HepG2 (cell line): ENCODE data around the gene SLC16A5. TPM values are rescaled to one million over a fixed set of nuclear protein-coding genes. Genes with fewer than 3 reads are reported as not detected.

Experiments
- BCL3 ChIP-seq: sonication (generic); formaldehyde crosslinking; IDR thresholded peaks from 2 replicates; pipeline ENCODE4 v1.5.1; 2020; ENCODE audit warnings: mild to moderate bottlenecking, missing genetic modification reagents, moderate library complexity
- FOXA1 ChIP-seq, 2 experiments: fragments of 450-650 bp in 1 of 2; sonication (generic) in 1 of 2; formaldehyde crosslinking in 1 of 2; IDR thresholded peaks; 2 replicates each; pipeline versions ENCODE4 v1.4.0 to v1.6.1; 2016 to 2020; ENCODE audit warnings: missing genetic modification reagents in 1 of 2
- HCFC1 ChIP-seq: fragments of 150-350 bp; IDR thresholded peaks from 2 replicates; pipeline ENCODE4 v1.6.1; 2014; ENCODE audit warnings: low read depth, low read length
- ISX ChIP-seq: sonication (generic); formaldehyde crosslinking; conservative IDR thresholded peaks from 2 replicates; pipeline ENCODE4 v1.5.0; 2020; ENCODE audit warnings: missing genetic modification reagents
- KLF15 ChIP-seq: sonication (generic); formaldehyde crosslinking; IDR thresholded peaks from 2 replicates; pipeline ENCODE4 v1.8.1; 2023; ENCODE audit warnings: borderline replicate concordance, mild to moderate bottlenecking, inconsistent platforms, missing genetic modification reagents, mixed read lengths
- NFIC ChIP-seq: IDR thresholded peaks from 2 replicates; pipeline ENCODE4 v1.6.1; 2012; ENCODE audit warnings: mild to moderate bottlenecking, low read length, inconsistent platforms
- PITX1 ChIP-seq: sonication (generic); formaldehyde crosslinking; IDR thresholded peaks from 2 replicates; pipeline ENCODE4 v1.5.1; 2020; ENCODE audit warnings: mild to moderate bottlenecking, missing genetic modification reagents
- RELA ChIP-seq: sonication (generic); formaldehyde crosslinking; IDR thresholded peaks from 2 replicates; pipeline ENCODE4 v1.4.0; 2020; ENCODE audit warnings: missing genetic modification reagents
- RORA ChIP-seq: sonication (generic); formaldehyde crosslinking; IDR thresholded peaks from 2 replicates; pipeline ENCODE4 v1.5.0; 2020; ENCODE audit warnings: mild to moderate bottlenecking, missing genetic modification reagents, moderate library complexity
- SCMH1 ChIP-seq: sonication (generic); formaldehyde crosslinking; IDR thresholded peaks from 2 replicates; pipeline ENCODE4 v1.9.0; 2021; ENCODE audit warnings: missing genetic modification reagents, mild to moderate bottlenecking, borderline replicate concordance
- ZFP36L2 ChIP-seq: sonication (generic); formaldehyde crosslinking; IDR thresholded peaks from 2 replicates; pipeline ENCODE4 v1.4.0; 2020; ENCODE audit warnings: missing genetic modification reagents
- ZNF296 ChIP-seq: sonication (generic); formaldehyde crosslinking; conservative IDR thresholded peaks from 2 replicates; pipeline ENCODE4 v1.5.0; 2020; ENCODE audit warnings: mild to moderate bottlenecking, missing genetic modification reagents
- ZNF605 ChIP-seq: sonication (generic); formaldehyde crosslinking; IDR thresholded peaks from 2 replicates; pipeline ENCODE4 v1.8.0; 2022; ENCODE audit warnings: mild to moderate bottlenecking, missing genetic modification reagents
- ZNF713 ChIP-seq: sonication (generic); formaldehyde crosslinking; IDR thresholded peaks from 2 replicates; pipeline ENCODE4 v1.4.0; 2020; ENCODE audit warnings: mild to moderate bottlenecking, missing genetic modification reagents
- ZNF780A ChIP-seq: sonication (generic); formaldehyde crosslinking; IDR thresholded peaks from 2 replicates; pipeline ENCODE4 v1.8.0; 2022; ENCODE audit warnings: mild to moderate bottlenecking, missing genetic modification reagents, moderate library complexity
- ZSCAN22 ChIP-seq: sonication (generic); formaldehyde crosslinking; IDR thresholded peaks from 2 replicates; pipeline ENCODE4 v1.4.0; 2020; ENCODE audit warnings: mild to moderate bottlenecking, missing genetic modification reagents
- polyA plus RNA-seq, 8 experiments: library from polyadenylated mRNA; depleted of rRNA in 3 of 8; stranded (reverse) in 7 of 8; unstranded in 1 of 8; fragments of >200 nt; fragmentation: Illumina TruSeq in 4 of 8; extraction: Trizol in 4 of 8; gene quantifications; 2 replicates each; pipeline versions ENCODE4 v1.2.1 to v1.2.3, GENCODE V29; 2011 to 2016; ENCODE audit warnings: low read depth in 4 of 8, missing spikeins in 1 of 8, mixed read lengths in 1 of 8; ENCODE audit not compliant: insufficient read depth in 1 of 8
- total RNA-seq, 5 experiments: library from RNA; depleted of rRNA; stranded (reverse); fragments of >200 nt; fragmentation: Illumina TruSeq; extraction: Trizol; gene quantifications; 2 replicates each; pipeline ENCODE4 v1.2.3, GENCODE V29; 2016; ENCODE audit warnings: low read depth in 1 of 5
- TF ChIP-seq, protein P1 (sequence below): fragments of 450-650 bp; IDR thresholded peaks from 2 replicates; pipeline ENCODE4 v1.6.1; 2017; ENCODE audit warnings: mild to moderate bottlenecking
- TF ChIP-seq, protein P2 (sequence below): IDR thresholded peaks from 2 replicates; pipeline ENCODE4 v1.6.1; 2016; ENCODE audit warnings: mild to moderate bottlenecking, missing biosample characterization, missing genetic modification reagents
- TF ChIP-seq, protein P3 (sequence below): fragments of 450-650 bp; IDR thresholded peaks from 2 replicates; pipeline ENCODE4 v1.6.1; 2016
- TF ChIP-seq, protein P4 (sequence below): sonication (generic); formaldehyde crosslinking; IDR thresholded peaks from 2 replicates; pipeline ENCODE4 v1.8.1; 2023; ENCODE audit warnings: mild to moderate bottlenecking, missing genetic modification reagents, borderline replicate concordance
- TF ChIP-seq, protein P5 (sequence below): sonication (generic); formaldehyde crosslinking; IDR thresholded peaks from 2 replicates; pipeline ENCODE4 v1.9.0; 2022; ENCODE audit warnings: low read depth, missing genetic modification reagents

The SLC16A5 gene
- total and polyA plus RNA-seq, 2 of the 13 experiments (the other 11 are each of a cell fraction or from before 2014, with no cell fraction given): 0.69 to 5.6 TPM

DNA sequence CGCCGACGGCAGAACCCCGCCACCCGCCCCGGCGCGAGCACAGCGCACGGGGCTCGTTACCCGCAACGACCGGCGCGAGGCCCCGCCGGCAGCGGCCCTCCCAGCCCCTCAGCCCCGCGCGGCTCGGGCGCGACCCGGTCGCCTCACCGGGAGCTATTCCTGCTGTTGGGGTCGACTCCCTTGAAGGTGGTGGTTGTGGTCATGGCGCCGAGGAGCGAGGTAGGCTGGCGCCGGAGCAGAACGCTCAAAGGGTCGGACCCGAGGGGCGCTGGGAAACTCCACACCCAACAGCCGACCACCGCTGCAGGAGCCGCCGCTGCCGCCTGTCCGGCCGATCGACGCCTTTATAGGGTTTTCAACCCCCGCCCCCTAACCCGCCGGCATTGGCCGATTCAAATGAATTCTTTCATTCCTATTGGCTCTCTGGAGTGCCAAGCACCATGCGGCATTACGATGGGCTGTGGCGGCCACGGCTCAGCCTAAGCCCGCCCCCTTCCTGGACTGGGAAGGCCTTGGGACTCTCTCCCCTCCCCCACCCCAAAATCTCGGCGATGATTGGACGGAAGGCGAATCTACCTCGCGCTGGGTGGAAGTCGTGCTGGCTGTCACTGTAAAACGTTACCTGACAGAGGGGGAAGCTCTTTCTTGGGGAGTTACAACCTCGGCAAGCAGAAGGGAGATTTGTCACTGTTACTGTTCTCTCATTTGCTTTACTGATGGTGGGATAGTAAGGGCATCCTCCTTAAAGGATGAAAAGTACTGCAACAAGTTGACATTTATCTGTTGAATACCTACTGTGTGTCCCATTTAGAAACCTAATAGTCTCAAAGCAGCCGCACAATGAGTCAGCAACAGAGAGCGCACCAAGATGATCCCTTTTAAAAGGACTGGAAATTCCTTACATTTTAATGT lies 66.7 kb downstream of the SLC16A5 start, which contains the start of gene JPT1 (continued):
- TF ChIP-seq RELA (no peak; the same call in 1 of the 2 replicates), HCFC1 (peak; percentile 22), ISX (CRISPR knock-in tag) (no peak), ZNF713 (CRISPR knock-in tag) (no peak), BCL3 (CRISPR knock-in tag) (peak; percentile 91), KLF15 (CRISPR knock-in tag) (0 out of 2 replicates have a peak, but pooled peaks have one; percentile 10), SCMH1 (CRISPR knock-in tag) (no peak), PITX1 (CRISPR knock-in tag) (peak; percentile 55; the same call in 1 of the 2 replicates), ZNF605 (CRISPR knock-in tag) (no peak; the same call in 1 of the 2 replicates), ZNF296 (CRISPR knock-in tag) (no peak), RORA (CRISPR knock-in tag) (no peak), ZNF780A (CRISPR knock-in tag) (0 out of 2 replicates have a peak, but pooled peaks have one; percentile 20), NFIC (no peak), ZSCAN22 (no peak), FOXA1 (IDR thresholded peaks at IDR 0.05) (no peak), FOXA1 (CRISPR knock-in tag; IDR thresholded peaks at IDR 0.05) (peak; percentile 2; the same call in 1 of the 2 replicates), ZFP36L2 (CRISPR knock-in tag) (no peak)
- TF ChIP-seq, protein P1, sequence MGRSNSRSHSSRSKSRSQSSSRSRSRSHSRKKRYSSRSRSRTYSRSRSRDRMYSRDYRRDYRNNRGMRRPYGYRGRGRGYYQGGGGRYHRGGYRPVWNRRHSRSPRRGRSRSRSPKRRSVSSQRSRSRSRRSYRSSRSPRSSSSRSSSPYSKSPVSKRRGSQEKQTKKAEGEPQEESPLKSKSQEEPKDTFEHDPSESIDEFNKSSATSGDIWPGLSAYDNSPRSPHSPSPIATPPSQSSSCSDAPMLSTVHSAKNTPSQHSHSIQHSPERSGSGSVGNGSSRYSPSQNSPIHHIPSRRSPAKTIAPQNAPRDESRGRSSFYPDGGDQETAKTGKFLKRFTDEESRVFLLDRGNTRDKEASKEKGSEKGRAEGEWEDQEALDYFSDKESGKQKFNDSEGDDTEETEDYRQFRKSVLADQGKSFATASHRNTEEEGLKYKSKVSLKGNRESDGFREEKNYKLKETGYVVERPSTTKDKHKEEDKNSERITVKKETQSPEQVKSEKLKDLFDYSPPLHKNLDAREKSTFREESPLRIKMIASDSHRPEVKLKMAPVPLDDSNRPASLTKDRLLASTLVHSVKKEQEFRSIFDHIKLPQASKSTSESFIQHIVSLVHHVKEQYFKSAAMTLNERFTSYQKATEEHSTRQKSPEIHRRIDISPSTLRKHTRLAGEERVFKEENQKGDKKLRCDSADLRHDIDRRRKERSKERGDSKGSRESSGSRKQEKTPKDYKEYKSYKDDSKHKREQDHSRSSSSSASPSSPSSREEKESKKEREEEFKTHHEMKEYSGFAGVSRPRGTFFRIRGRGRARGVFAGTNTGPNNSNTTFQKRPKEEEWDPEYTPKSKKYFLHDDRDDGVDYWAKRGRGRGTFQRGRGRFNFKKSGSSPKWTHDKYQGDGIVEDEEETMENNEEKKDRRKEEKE: no peak
- TF ChIP-seq, protein P2, sequence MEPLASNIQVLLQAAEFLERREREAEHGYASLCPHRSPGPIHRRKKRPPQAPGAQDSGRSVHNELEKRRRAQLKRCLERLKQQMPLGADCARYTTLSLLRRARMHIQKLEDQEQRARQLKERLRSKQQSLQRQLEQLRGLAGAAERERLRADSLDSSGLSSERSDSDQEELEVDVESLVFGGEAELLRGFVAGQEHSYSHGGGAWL (CRISPR knock-in tag): peak; percentile 85
- TF ChIP-seq, protein P3, sequence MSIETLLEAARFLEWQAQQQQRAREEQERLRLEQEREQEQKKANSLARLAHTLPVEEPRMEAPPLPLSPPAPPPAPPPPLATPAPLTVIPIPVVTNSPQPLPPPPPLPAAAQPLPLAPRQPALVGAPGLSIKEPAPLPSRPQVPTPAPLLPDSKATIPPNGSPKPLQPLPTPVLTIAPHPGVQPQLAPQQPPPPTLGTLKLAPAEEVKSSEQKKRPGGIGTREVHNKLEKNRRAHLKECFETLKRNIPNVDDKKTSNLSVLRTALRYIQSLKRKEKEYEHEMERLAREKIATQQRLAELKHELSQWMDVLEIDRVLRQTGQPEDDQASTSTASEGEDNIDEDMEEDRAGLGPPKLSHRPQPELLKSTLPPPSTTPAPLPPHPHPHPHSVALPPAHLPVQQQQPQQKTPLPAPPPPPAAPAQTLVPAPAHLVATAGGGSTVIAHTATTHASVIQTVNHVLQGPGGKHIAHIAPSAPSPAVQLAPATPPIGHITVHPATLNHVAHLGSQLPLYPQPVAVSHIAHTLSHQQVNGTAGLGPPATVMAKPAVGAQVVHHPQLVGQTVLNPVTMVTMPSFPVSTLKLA: peak; percentile 61; the same call in 1 of the 2 replicates
- TF ChIP-seq, protein P4, sequence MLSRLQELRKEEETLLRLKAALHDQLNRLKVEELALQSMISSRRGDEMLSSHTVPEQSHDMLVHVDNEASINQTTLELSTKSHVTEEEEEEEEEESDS (CRISPR knock-in tag): no peak
- TF ChIP-seq, protein P5, sequence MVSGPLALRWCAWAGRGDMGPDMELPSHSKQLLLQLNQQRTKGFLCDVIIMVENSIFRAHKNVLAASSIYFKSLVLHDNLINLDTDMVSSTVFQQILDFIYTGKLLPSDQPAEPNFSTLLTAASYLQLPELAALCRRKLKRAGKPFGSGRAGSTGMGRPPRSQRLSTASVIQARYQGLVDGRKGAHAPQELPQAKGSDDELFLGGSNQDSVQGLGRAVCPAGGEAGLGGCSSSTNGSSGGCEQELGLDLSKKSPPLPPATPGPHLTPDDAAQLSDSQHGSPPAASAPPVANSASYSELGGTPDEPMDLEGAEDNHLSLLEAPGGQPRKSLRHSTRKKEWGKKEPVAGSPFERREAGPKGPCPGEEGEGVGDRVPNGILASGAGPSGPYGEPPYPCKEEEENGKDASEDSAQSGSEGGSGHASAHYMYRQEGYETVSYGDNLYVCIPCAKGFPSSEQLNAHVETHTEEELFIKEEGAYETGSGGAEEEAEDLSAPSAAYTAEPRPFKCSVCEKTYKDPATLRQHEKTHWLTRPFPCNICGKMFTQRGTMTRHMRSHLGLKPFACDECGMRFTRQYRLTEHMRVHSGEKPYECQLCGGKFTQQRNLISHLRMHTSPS (CRISPR knock-in tag): no peak; the same call in 1 of the 2 replicates
